ENCODE measurements around the gene SLC26A8. TPM values are rescaled to one million over a fixed set of nuclear protein-coding genes. Genes with fewer than 3 reads are reported as not detected.

Gene SLC26A8
- polyA plus RNA-seq, 1 donor from 2014 or later = not detected

DNA sequence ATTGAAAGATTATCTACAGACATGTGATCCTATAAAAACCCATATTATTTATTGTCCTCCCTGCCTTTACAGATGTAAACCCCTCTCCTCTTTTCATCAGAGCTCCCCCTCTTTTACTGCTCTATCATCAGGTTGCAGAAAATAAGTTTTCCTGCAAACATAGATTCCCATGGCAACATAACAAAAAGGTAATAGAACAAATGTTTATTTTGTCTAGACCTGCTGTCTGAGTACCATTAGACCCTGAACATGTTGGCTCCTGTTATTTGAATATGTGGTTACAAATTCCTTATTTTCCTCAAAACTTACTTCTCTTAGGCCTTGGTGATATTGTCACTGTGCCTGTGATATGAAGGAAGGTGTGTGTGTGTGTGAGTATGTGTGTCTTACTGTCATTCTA lies 14.7 kb upstream of the SLC26A8 start:
- no peak overlapping the region for H3K4me3 ChIP-seq (ENCODE audit: low read length)
- H4K20me1 ChIP-seq (ENCODE audit: insufficient read depth) = no peaks in the 10 kb centered on the region
- H3K9ac ChIP-seq (ENCODE audit: low read length) = no peak overlapping the region
- peaks cover 42% of the 10 kb centered on the region for H3K79me2 ChIP-seq (replicated peaks; ENCODE audit: insufficient read depth, low read length)
- H3K9me2 ChIP-seq (ENCODE audit: insufficient read depth, low read length) = no peaks in the 10 kb centered on the region
- H2AFZ ChIP-seq (ENCODE audit: low read depth, low read length) = no peak overlapping the region
- TF ChIP-seq SMC3 (conservative IDR thresholded peaks at IDR 0.05; ENCODE audit: poor library complexity) = no peak
- TF ChIP-seq, protein P1, sequence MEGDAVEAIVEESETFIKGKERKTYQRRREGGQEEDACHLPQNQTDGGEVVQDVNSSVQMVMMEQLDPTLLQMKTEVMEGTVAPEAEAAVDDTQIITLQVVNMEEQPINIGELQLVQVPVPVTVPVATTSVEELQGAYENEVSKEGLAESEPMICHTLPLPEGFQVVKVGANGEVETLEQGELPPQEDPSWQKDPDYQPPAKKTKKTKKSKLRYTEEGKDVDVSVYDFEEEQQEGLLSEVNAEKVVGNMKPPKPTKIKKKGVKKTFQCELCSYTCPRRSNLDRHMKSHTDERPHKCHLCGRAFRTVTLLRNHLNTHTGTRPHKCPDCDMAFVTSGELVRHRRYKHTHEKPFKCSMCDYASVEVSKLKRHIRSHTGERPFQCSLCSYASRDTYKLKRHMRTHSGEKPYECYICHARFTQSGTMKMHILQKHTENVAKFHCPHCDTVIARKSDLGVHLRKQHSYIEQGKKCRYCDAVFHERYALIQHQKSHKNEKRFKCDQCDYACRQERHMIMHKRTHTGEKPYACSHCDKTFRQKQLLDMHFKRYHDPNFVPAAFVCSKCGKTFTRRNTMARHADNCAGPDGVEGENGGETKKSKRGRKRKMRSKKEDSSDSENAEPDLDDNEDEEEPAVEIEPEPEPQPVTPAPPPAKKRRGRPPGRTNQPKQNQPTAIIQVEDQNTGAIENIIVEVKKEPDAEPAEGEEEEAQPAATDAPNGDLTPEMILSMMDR (IDR thresholded peaks at IDR 0.05; ENCODE audit: poor library complexity, severe bottlenecking) = no peak
- H3K27ac ChIP-seq (ENCODE audit: low read length) = no peak overlapping the region
- no peaks in the 10 kb centered on the region for H3F3A ChIP-seq (ENCODE audit: insufficient read depth, low read length, poor library complexity, severe bottlenecking)
- no peak overlapping the region for H3K4me2 ChIP-seq (ENCODE audit: low read length)
- no peaks in the 10 kb centered on the region for H3K36me3 ChIP-seq (ENCODE audit: insufficient read depth, low read length)
- no peaks in the 10 kb centered on the region for H3K9me3 ChIP-seq (ENCODE audit: low read length)
- H3K27me3 ChIP-seq (ENCODE audit: insufficient read depth, low read depth, low read length) = no peaks in the 10 kb centered on the region

DNA sequence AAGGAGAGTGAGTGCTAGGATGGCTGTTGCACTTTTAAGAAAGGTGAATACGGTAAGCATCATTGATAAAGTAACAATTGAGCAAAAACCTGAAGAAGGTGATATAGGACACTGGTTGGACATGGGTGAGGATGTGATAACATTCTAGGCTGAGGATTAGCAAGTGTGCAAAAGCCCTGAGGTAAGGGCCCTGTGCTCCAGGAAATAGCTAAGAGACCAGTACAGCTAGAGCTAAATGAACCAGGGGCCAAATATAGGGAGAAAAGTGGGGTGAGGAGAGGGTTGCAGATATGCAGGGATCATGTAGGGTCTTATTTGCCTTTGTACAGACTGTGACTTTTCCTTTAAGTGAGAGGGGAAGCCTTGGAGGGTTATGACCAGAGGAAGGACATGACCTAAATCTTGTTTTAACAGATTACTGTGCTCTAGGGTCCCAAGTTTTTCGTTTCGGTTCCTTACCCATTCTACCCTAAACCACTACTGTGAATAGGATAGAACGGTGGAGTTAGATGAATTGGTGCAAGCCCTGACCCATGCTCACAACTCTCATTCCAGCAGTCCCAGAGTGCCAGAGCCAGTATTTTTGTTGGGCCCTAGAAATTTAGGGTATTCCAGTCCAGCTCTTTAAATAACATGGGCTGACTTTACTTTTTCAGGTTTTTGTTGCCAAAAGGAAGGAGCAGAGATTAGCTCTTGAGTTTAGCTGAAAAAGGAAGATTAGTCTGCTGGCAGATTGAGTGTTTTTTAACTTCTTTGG lies 13.9 kb upstream of the SLC26A8 start:
- H3K79me2 ChIP-seq (replicated peaks; ENCODE audit: insufficient read depth, low read length) = peaks cover 48% of the 10 kb centered on the region

More for the DNA sequence above, 13.9 kb upstream of the SLC26A8 start:
- Histone ChIP-seq H2AFZ (ENCODE audit: low read depth, low read length) (no peak overlapping the region), H4K20me1 (ENCODE audit: insufficient read depth) (no peaks in the 10 kb centered on the region), H3K27me3 (ENCODE audit: insufficient read depth, low read depth, low read length) (no peaks in the 10 kb centered on the region), H3K36me3 (ENCODE audit: insufficient read depth, low read length) (no peaks in the 10 kb centered on the region), H3K9me3 (ENCODE audit: low read length) (no peaks in the 10 kb centered on the region), H3K9ac (ENCODE audit: low read length) (no peak overlapping the region), H3K27ac (ENCODE audit: low read length) (no peak overlapping the region), H3K4me3 (ENCODE audit: low read length) (no peak overlapping the region), H3F3A (ENCODE audit: insufficient read depth, low read length, poor library complexity, severe bottlenecking) (no peaks in the 10 kb centered on the region), H3K4me2 (ENCODE audit: low read length) (no peak overlapping the region), H3K9me2 (ENCODE audit: insufficient read depth, low read length) (no peaks in the 10 kb centered on the region)
- TF ChIP-seq, protein P1 (IDR thresholded peaks at IDR 0.05; ENCODE audit: poor library complexity, severe bottlenecking) = no peak
- TF ChIP-seq RAD21 (conservative IDR thresholded peaks at IDR 0.05) = no peak
- no peak for TF ChIP-seq SMC3 (conservative IDR thresholded peaks at IDR 0.05; ENCODE audit: poor library complexity)
- TF ChIP-seq, protein P2, sequence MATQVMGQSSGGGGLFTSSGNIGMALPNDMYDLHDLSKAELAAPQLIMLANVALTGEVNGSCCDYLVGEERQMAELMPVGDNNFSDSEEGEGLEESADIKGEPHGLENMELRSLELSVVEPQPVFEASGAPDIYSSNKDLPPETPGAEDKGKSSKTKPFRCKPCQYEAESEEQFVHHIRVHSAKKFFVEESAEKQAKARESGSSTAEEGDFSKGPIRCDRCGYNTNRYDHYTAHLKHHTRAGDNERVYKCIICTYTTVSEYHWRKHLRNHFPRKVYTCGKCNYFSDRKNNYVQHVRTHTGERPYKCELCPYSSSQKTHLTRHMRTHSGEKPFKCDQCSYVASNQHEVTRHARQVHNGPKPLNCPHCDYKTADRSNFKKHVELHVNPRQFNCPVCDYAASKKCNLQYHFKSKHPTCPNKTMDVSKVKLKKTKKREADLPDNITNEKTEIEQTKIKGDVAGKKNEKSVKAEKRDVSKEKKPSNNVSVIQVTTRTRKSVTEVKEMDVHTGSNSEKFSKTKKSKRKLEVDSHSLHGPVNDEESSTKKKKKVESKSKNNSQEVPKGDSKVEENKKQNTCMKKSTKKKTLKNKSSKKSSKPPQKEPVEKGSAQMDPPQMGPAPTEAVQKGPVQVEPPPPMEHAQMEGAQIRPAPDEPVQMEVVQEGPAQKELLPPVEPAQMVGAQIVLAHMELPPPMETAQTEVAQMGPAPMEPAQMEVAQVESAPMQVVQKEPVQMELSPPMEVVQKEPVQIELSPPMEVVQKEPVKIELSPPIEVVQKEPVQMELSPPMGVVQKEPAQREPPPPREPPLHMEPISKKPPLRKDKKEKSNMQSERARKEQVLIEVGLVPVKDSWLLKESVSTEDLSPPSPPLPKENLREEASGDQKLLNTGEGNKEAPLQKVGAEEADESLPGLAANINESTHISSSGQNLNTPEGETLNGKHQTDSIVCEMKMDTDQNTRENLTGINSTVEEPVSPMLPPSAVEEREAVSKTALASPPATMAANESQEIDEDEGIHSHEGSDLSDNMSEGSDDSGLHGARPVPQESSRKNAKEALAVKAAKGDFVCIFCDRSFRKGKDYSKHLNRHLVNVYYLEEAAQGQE (IDR thresholded peaks at IDR 0.05; ENCODE audit: borderline replicate concordance) = no peak
- no peak for TF ChIP-seq MXI1 (conservative IDR thresholded peaks at IDR 0.05; ENCODE audit: poor library complexity, severe bottlenecking)
- TF ChIP-seq POLR2AphosphoS5 (IDR thresholded peaks at IDR 0.05) = no peak
- TF ChIP-seq EZH2 (IDR thresholded peaks at IDR 0.05; ENCODE audit: borderline replicate concordance, insufficient read depth, low read length, poor library complexity, severe bottlenecking) = no peak
- no peak for TF ChIP-seq EP300 (conservative IDR thresholded peaks at IDR 0.05; ENCODE audit: poor library complexity, severe bottlenecking)
- TF ChIP-seq TAF1 (IDR thresholded peaks at IDR 0.05; ENCODE audit: low read depth) = no peak
